ENCODE data around the gene GGTA1. TPM values are rescaled to one million over a fixed set of nuclear protein-coding genes. Genes with fewer than 3 reads are reported as not detected.

Gene GGTA1
- total and polyA plus RNA-seq, 2 of the 8 experiments (the other 6 are each of a cell fraction or from before 2014, with no cell fraction given), result not detected

DNA sequence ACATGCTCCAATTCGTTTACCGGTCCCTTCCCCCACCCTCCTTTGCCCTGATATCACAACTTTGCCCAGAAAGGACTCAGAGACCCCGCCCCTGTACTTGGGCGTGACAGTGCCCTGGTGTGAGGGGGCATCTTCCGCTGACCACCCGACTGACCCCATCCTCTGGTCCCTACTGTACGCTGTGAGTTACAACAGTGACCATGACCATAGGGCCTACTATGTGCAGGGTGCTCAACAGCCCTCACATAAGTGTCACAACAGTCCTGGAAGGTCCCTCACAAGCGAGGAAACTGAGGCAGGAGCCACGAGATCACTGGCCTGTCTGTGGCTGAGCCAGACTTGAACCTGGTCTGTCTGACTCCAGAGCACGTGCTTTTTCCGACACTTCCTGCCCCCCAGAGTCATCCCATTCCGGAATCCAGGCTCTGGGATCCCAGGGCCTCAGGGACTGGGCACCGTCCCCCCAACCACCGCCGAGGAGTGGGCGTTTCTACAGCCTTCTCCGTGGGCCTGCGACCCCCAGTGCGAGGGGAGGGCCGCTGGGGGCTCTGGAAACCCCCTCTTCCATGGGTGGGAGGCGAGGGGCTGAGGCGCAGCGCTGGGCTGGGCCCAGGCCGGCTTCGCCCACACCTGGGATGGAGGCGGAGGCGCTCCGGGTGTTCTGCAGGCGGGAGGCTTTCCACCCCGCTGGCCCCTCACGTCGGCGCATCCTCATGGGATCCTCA, 45.7 kb upstream of the GGTA1 start:
- Histone ChIP-seq H3K79me2 (ENCODE audit: control insufficient read depth in 1 of 2, insufficient read depth in 2 of 2, low read length in 2 of 2) (no peaks in the 10 kb centered on the region), H2BK12ac (ENCODE audit: low read depth, low read length) (no peak overlapping the region), H3K23me2 (ENCODE audit: low read depth, low read length) (no peaks in the 10 kb centered on the region), H2BK20ac (ENCODE audit: low read length) (no peak overlapping the region), H2AFZ (ENCODE audit: low read length) (no peak overlapping the region), H2BK15ac (ENCODE audit: low read length) (no peak overlapping the region), H3K4me3 (ENCODE audit: extremely low read depth in 1 of 4, insufficient read depth in 2 of 4, low read depth in 3 of 4, low read length in 4 of 4) (peak overlapping the region in 1 of 4 experiments; percentile 7; a peak in 1 of 8 replicates), H3K4me2 (ENCODE audit: insufficient read depth in 1 of 2, low read depth in 2 of 2, low read length in 2 of 2) (peak overlapping the region in 1 of 2 experiments; percentile 49; a peak in 2 of 4 replicates), H3K27me3 (replicated peaks in 1 of 4; ENCODE audit: control insufficient read depth in 3 of 4, extremely low read depth in 1 of 4, insufficient read depth in 3 of 4, low read length in 3 of 4) (peaks cover 0 to 6% (median 4%) of the 10 kb centered on the region in 4 experiments; a peak in 3 of 7 replicates), H3K23ac (ENCODE audit: insufficient read length) (no peak overlapping the region), H3K79me1 (ENCODE audit: low read depth, low read length) (no peaks in the 10 kb centered on the region), H3K18ac (ENCODE audit: extremely low read depth, low read length) (no peak overlapping the region), H3K36me3 (ENCODE audit: control insufficient read depth in 2 of 4, insufficient read depth in 4 of 4, low read length in 3 of 4) (no peaks in the 10 kb centered on the region), H4K5ac (ENCODE audit: insufficient read length, low read depth, low read length) (no peak overlapping the region), H3K9ac (replicated peaks in 1 of 4; ENCODE audit: extremely low read depth in 1 of 4, low read depth in 3 of 4, low read length in 3 of 4) (no peak overlapping the region), H3K14ac (ENCODE audit: insufficient read length) (no peak overlapping the region), H3K27ac (ENCODE audit: low read depth, low read length) (no peak overlapping the region), H4K20me1 (replicated peaks in 1 of 2; ENCODE audit: control insufficient read depth in 1 of 2, insufficient read depth in 2 of 2, low read length in 2 of 2) (peaks cover 0 to 2% of the 10 kb centered on the region in 2 experiments), H3K9me3 (ENCODE audit: insufficient read depth in 2 of 2, low read depth in 1 of 2, low read length in 1 of 2) (no peaks in the 10 kb centered on the region), H4K8ac (ENCODE audit: extremely low read depth, insufficient read depth, low read length) (0 out of 2 replicates have a peak overlapping the region, but pooled peaks have one; percentile 64), H2BK5ac (ENCODE audit: low read depth, low read length) (no peak overlapping the region), H3K4me1 (replicated peaks in 1 of 4; ENCODE audit: control insufficient read depth in 3 of 4, insufficient read depth in 4 of 4, low read length in 3 of 4) (peaks cover 0 to 5% (median under 1%) of the 10 kb centered on the region in 4 experiments; a peak in 2 of 7 replicates), H2BK120ac (replicated peaks; ENCODE audit: low read depth, low read length) (no peak overlapping the region), H3K56ac (replicated peaks; ENCODE audit: insufficient read length, low read depth, low read length) (no peak overlapping the region), H4K91ac (replicated peaks; ENCODE audit: insufficient read length, low read length) (no peak overlapping the region), H3K4ac (replicated peaks; ENCODE audit: insufficient read length, low read depth, low read length) (no peak overlapping the region), H2AK5ac (ENCODE audit: low read depth, low read length) (0 out of 2 replicates have a peak overlapping the region, but pooled peaks have one; percentile 16)
- ChIA-PET POLR2A (ENCODE audit: partially characterized antibody) (interaction anchor here (0.6 to 1.3 kb wide), 4 partner anchors 37 to 521 kb away, joined by 3 to 4 read pairs (median 3); no protein-coding TSS in a partner anchor), CTCF (ENCODE audit: partially characterized antibody) (interaction anchor here (0.5 to 6.6 kb wide), 48 partner anchors 11 to 448 kb away, joined by 3 to 55 read pairs (median 4); no protein-coding TSS in a partner anchor)
- WGBS, 2 experiments (ENCODE audit: extremely low coverage in 1 of 2, insufficient coverage in 1 of 2, insufficient read length in 1 of 2, insufficient replicate concordance in 2 of 2, low coverage in 1 of 2, low lambda C conversion rate in 2 of 2, missing lambda C conversion rate in 1 of 2), result 69% methylated on average over 28 of the region's 33 CpGs; no CpG with 5 or more reads in 1 of the 2 experiments
- DNase-seq (ENCODE audit: low read depth in 1 of 2, low spot score in 2 of 2) (no peak), FAIRE-seq (no peak)
- TF ChIP-seq EGR1 (IDR thresholded peaks at IDR 0.05; ENCODE audit: borderline replicate concordance, low read depth, low read length) (no peak), SIN3A (conservative IDR thresholded peaks at IDR 0.05 in 1 of 2, IDR thresholded peaks at IDR 0.05 in 1 of 2; ENCODE audit: low read depth in 1 of 2, low read length in 2 of 2) (no peak), CHD2 (IDR thresholded peaks at IDR 0.05; ENCODE audit: low read length) (no peak), TAF7 (optimal IDR thresholded peaks at IDR 0.05; ENCODE audit: borderline replicate concordance, low read depth, low read length) (no peak), CREB1 (IDR thresholded peaks at IDR 0.05) (no peak), RNF2 (IDR thresholded peaks at IDR 0.05; ENCODE audit: borderline replicate concordance, low read depth, low read length, missing control alignments, poor library complexity, severe bottlenecking) (no peak), CHD1 (IDR thresholded peaks at IDR 0.05; ENCODE audit: low read depth, low read length) (no peak), GABPA (IDR thresholded peaks at IDR 0.05; ENCODE audit: borderline replicate concordance, insufficient read depth, low read length) (no peak), TAF1 (IDR thresholded peaks at IDR 0.05; ENCODE audit: low read depth, low read length) (no peak)
- TF ChIP-seq, protein P1, sequence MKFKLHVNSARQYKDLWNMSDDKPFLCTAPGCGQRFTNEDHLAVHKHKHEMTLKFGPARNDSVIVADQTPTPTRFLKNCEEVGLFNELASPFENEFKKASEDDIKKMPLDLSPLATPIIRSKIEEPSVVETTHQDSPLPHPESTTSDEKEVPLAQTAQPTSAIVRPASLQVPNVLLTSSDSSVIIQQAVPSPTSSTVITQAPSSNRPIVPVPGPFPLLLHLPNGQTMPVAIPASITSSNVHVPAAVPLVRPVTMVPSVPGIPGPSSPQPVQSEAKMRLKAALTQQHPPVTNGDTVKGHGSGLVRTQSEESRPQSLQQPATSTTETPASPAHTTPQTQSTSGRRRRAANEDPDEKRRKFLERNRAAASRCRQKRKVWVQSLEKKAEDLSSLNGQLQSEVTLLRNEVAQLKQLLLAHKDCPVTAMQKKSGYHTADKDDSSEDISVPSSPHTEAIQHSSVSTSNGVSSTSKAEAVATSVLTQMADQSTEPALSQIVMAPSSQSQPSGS (IDR thresholded peaks at IDR 0.05; ENCODE audit: low read length), result no peak

Measured in H1 (cell line).